GM19463 (cell line): ENCODE results near the gene CD79B.

Experiments used
- ATAC-seq: cut with Tn5 transposase; IDR thresholded peaks from one replicate; pipeline ENCODE4 v1.9.1; 2021; ENCODE audit warnings: mild to moderate bottlenecking, moderate library complexity; ENCODE audit not compliant: unreplicated experiment

Gene CD79B

GRCh38 chr17:63931981-63932561 is at the start of gene CD79B:
CD79B (minus strand) TSS chr17:63932331; CDS start chr17:63932261, 70 bp downstream.
- ATAC-seq = peak; percentile 84

DNA sequence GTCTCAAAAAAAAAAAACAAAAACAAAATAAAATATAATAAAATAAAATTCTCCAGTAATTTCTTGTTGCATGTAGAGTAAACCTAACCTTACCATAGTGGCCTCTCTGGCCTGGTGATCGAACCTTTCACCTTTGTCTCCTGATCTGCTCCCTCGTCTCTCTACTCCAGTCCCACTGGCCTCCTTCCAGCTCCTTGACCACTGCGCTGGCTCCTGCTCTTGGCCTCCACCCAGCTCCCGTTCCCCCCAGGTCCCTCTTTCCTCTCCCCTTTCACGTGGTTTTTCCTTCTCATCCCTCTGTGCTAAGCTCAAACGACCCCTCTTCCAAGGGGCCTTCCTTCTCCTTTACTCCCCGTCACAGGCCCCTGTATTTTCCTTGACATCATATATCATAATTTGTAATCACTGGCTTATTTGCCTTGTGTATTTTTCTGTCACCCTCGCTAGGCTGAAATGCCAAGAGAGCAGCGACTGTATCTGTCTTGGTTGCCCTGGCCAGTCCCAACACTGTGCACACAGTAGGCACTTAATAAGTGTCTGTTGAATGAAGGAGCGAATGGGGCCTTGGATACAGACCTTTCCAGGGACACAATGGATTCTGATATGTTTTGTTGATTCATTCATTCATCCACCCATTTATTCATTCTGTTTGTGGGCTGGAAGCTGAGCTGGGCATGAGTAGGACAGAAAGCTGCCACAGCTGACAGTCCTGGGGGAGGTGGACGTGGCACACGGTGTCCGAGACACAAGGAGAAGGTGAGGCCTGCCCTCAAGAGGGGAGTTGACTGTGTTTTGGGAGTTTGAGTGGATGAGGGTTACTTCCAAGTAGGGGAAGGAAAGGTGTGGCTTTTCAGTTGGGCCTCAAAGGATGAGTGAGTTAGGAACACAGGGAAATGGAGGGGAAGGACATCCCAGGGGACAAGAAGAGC is 46.4 kb upstream of the CD79B start:
- no peak for ATAC-seq

DNA sequence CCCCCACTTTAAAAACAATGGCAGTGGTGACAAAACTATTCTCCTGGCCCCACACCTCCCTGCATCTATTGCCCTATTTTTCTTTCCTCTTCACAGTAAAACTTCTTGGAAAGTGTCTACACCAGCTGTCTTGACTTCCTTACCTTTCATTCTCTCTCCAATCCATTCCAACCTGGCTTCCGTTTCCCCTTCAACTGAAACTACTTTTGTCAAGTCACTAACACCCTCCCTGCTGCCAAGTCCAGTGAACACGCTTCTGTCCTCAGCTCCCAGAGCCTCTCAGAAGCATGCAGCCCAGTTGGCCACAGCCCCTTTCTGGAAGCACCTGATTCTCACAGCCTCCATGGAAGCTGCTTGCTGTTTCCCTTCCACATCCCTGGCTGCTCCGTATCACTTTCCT is 44.6 kb upstream of the CD79B start:
- no peak for ATAC-seq

GRCh38 chr17:63975541-63976092 is 43.5 kb upstream of the CD79B start:
- no peak for ATAC-seq

GRCh38 chr17:63974594-63975192 is 42.6 kb upstream of the CD79B start:
- no peak for ATAC-seq

GRCh38 chr17:63973930-63974593 is 41.9 kb upstream of the CD79B start:
- no peak for ATAC-seq

- ATAC-seq = no peak
These were observed 41.1 kb upstream of the CD79B start for GRCh38 chr17:63973247-63973646.

DNA sequence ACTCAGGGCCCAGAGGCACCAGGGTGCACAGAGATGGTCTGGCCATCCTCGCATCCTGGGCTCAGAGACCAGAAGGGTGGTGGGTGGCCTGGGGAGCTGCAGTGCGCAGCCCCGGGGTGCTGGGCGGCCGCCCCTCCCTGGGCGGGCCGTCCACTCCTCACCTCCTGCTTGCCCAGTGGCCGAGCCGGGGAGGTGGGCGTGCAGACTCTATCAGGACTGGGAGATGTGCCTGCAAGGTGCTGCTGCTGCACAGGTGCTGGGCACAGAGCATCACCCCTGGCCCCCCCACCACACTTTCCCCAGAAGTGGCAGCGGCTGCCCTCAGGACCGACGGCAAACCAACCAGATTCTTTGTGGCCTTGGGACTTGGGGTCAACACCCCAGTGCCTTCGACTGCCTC is 40.7 kb upstream of the CD79B start, which contains the start of gene SCN4A:
TSS of gene SCN4A (minus strand) at position 123 of the 400 bp plus-strand sequence. CDS start at position 46, 77 bp downstream.
- no peak for ATAC-seq

DNA sequence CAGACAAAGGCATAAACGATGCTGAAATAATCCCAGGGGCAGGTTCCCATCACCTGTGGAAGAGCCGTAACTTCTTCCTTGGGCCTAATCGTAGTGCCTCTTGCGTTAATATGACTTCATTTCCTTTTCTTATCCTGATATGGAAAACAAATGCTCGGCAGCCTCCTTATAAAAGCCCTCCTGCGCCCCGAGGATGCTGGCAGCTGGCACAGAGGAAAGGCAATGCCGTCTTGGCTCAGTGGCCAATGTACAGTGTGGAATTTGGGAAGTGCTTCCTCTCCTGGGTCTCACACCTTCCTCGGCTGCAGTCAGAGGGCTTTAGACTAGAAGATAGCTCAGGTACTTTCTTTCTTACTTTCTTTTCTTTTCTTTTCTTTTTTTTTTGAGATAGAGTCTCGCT is 37.1 kb upstream of the CD79B start:
- no peak for ATAC-seq

GRCh38 chr17:63967953-63968352 is 35.8 kb upstream of the CD79B start:
- ATAC-seq = no peak

DNA sequence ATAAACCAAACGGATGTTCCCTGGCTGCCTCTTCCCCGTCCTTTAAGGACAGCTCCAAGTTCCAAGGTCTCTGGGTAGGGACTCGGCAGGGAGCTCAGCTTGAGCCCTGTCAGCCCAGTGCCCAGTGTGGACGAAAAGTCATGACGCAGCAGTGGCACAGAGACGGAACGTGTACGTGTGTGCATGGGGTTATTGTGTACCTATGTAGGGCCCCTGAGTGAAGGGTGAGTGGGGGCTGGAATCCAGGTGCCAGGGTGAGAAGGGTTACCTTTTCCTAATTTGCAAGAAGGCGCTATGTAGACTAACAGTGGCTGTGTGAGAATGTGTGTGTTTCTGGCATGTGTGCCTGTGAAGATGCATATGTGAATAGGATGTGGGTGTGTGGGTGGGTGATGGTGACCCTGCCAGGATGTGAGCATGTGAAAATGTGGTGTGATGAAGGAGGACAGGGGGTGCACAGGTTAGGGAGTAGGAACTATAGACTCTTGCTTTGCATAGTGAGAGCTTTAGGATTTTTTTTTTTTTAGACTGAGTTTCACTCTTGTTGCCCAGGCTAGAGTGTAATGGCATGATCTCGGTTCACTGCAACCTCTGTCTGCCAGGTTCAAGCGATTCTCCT is 34.6 kb upstream of the CD79B start:
- ATAC-seq = no peak

GRCh38 chr17:63963123-63963522 is 31.0 kb upstream of the CD79B start:
- ATAC-seq = no peak

DNA sequence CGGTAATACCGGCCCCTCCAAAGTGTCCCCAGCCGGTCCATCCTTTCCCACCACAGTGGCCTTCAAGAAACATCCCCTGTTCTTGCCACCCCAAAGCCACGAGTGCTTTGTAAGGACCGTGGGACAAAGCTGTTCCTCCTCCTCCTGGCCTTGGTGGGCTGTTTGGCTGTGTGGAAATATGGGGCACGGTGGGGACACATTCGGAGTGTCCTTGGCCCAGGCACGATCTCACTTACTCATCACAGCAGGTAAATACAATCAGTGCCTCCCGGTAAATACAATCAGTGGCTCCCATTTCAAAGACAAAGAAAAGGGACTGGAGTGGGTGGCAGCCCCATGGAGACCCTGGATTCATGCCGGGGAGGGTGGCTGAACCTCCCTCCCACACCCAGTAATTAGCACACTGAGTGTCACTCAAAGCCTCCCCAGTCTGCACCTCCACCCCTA is 30.2 kb upstream of the CD79B start:
- no peak for ATAC-seq

GRCh38 chr17:63961355-63962212 is 29.5 kb upstream of the CD79B start:
- ATAC-seq = no peak

DNA sequence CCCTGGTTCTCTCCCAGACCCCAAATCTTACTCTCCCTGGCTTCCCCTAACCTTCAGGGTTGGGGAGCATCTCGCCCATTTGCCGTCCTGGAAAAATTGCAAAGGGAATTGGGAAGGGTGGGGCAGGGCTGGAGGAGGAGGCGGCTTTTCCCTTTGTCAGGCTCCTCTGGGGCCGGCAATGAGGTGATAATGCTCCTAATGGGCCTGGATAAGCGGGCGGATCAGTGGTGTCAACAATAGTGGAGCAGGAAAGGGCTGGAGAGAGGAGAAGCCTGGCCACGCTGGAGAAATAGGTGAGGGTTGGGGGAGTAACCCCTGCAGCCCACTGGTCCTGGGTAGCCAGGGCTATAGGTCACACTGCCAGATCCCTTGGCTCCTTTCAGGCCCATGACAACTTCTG is 28.3 kb upstream of the CD79B start:
- ATAC-seq = no peak

- no peak for ATAC-seq
These were observed 27.9 kb upstream of the CD79B start for GRCh38 chr17:63960006-63960405.

DNA sequence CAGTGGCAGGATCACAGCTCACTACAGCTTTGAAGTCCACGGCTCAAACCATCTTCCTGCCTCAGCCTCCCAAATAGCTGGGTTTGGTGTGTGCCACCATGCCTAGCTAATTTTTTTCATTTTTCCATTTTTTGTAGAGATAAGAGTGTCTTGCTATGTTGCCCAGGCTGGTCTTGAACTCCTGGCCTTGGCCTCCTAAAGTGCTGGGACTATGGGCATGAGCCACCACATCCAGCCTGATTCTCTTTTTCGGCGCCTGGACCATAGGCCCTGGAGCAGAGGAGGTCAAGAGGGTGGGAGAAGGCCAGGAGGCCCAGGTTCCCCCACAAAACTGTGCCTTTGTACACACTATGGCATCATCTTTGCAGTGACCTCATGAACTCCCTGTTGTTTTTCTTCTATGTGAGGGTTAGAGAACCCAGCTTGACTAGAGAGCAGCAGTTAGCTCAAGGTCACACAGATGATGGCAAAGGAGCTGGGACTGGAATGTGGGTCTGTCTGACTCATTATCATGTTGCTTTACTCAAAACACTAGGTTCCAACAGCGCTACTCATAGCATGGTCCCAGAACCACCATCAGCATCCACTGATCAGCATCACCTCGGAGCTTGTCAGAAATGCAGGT is 24.3 kb upstream of the CD79B start:
- no peak for ATAC-seq

DNA sequence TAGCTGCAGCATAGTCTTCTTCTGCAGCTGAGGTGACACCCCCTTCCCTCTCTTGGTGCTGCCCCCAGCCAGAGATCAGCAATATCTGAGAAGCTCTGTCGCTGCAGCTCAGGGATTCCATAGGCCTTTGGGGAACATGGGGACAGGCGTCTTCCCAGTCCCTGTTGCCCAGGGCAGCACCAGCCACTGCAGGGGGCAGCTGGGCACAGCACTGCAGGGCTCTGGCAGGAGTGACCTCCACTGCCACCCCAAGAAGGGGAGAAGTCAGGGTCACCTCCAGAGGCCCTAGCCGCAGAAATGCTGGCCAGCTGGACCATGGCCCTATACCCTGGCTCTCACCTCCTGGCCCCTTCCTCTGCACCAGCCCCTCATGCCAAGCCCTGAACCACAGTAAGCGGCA is 23.7 kb upstream of the CD79B start:
- no peak for ATAC-seq

DNA sequence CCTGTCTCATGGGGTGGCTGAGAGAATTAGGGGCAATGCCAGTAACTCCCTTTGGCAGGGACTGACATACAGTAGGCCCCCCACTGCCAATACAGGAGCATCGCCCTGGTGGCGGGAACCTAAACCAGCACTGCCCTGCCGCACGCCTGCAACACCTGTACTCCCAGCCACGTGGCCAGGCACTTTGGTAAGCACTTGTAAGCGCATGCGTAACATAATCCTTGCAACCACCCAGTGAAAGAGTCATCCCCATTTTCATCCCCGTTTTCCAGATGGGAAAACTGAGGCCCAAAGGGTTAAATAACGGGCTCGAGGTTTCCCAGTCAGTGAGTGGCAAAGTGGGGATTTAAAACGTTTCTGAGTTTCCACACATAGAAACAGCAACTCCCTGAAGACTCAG is 23.1 kb upstream of the CD79B start:
- no peak for ATAC-seq
